ENCODE results near the gene TMEM8B.
"Not testable (repeated sequence)": the region's sequence is repeated elsewhere in the genome, so short reads cannot be mapped to it uniquely, and the experiment has no call there.

The TMEM8B gene

DNA sequence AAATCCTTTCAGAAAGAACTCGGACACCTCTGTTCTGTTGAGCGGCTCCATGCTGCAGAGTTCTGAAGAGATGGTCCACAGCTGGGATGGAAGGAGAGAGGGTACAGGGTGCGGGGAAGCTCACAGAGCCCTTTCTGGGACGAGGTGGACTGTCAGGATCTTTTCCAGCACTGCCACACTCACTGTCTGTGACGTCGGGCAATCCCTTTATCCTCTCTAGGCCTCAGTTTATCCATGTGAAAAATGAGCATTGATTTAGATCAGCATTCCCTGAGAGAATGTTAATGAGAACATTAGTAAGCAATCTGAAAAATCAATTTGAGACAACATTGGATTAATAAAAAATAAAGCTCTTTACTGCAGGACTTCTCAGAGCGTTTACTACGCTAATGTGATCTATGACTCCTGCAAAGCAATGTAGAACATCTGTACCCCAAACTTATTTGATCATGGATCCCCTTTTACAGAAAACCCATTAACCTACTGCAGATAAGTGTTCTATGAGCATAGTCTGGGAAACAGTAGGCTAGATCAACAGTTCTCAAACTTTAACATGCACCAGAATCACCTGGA lies 41.4 kb downstream of the TMEM8B start, which contains the start of gene OR13J1:
OR13J1 (minus strand) TSS at position 51 of the 573 bp plus-strand sequence; CDS start at position 51, 0 bp downstream.
- DNase-seq (ENCODE audit: extremely low read depth, low read depth) = no peak
- TF ChIP-seq, protein P1, sequence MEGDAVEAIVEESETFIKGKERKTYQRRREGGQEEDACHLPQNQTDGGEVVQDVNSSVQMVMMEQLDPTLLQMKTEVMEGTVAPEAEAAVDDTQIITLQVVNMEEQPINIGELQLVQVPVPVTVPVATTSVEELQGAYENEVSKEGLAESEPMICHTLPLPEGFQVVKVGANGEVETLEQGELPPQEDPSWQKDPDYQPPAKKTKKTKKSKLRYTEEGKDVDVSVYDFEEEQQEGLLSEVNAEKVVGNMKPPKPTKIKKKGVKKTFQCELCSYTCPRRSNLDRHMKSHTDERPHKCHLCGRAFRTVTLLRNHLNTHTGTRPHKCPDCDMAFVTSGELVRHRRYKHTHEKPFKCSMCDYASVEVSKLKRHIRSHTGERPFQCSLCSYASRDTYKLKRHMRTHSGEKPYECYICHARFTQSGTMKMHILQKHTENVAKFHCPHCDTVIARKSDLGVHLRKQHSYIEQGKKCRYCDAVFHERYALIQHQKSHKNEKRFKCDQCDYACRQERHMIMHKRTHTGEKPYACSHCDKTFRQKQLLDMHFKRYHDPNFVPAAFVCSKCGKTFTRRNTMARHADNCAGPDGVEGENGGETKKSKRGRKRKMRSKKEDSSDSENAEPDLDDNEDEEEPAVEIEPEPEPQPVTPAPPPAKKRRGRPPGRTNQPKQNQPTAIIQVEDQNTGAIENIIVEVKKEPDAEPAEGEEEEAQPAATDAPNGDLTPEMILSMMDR (IDR thresholded peaks at IDR 0.05; ENCODE audit: low read depth, low read length, missing control alignments) = no peak
- H3K4me3 ChIP-seq (replicated peaks; ENCODE audit: low read depth, low read length) = no peak within 1 kb of the TSS

DNA sequence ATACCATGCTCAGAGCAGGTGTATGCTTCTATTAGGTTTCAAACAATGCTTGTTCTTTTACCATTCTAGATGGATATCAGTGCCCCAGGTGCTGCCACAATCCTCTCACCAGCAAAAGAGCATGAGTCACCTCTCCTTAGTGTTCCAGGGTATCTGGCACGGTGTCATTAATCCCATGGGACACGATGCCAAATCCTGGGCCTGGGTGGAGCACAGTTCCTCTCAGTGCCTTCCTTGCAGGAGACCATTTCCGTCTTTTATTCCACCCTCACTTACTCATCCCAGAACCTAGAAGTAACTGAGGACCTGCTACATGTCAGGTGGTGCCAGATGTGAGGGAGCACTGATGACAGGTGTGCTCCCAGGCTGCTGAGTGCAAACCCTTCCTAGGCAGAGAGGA lies 42.5 kb downstream of the TMEM8B start:
- DNase-seq (ENCODE audit: extremely low read depth, low read depth) = no peak
- TF ChIP-seq, protein P1 (IDR thresholded peaks at IDR 0.05; ENCODE audit: low read depth, low read length, missing control alignments) = no peak
- H3K4me3 ChIP-seq (replicated peaks; ENCODE audit: low read depth, low read length) = no peak overlapping the region

DNA sequence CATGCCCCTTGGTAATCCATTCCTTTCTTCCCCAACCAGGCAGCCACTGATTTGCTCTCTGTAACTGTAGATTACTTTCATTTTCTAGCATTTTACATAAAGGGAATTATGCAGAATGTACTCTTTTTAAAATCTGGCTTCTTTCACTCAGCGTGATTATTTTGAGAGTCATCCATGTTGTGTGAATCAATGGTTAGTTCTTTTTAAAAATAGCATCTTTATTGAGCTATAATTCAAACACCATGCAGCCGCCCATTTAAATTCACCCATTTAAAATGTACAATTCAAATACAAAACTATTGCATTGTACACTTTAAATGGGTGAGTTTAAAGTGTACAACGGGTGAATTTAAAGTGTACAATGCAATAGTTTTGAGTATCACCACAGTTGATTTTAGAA lies 43.5 kb downstream of the TMEM8B start:
- TF ChIP-seq, protein P1 (IDR thresholded peaks at IDR 0.05; ENCODE audit: low read depth, low read length, missing control alignments) = no peak
- no peak for DNase-seq (ENCODE audit: extremely low read depth, low read depth)
- H3K4me3 ChIP-seq (replicated peaks; ENCODE audit: low read depth, low read length) = no peak overlapping the region

DNA sequence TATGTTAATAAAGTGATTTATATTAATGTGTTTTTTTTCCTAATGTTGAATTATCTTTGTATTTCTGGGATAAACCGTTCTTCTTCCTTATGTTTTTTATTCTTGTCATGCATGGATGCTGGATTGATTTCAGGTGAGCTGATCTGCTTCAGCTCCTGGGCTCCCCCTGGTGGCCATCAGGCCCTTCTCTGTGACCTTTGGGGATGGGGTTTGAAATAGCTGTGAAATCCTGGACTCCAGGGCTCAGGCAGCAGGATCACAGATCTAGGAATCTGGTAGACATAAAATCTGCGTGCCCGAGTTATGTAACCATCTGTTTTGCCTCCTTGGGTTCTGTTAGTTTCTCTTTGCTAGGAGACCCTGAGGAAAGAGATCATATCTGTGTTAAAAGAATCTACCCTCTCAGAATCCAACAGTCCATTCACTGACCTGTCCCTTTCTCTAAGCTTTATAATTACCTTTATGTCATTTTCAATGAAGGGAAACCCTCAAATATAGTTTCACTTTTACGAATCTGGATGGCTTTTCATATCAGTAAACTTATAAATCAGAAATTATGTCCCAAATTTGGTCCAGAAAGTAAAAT lies 53.3 kb downstream of the TMEM8B start:
- DNase-seq (ENCODE audit: extremely low read depth, low read depth) = peak; percentile 36

DNA sequence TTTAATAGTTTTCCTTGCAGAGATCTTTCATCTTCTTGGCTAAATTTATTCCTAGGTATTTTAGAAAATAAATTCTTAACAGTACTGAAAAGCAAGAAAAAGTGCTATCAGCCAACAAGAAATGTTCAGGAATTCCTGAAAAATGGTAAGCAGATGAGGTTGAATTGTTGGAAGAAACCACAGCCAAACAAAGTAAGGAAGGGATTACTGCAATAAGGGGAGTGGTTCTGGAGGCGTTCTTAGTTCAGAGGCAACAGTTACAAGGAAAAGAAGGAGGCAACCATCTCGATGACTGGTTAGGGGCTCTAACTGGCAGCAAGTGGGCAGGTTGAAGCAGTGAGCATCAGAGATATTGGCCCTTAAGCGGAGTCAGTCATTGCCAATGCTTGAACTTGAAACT lies 54.0 kb downstream of the TMEM8B start:
- DNase-seq (ENCODE audit: extremely low read depth, low read depth) = no peak
- TF ChIP-seq, protein P1 (IDR thresholded peaks at IDR 0.05; ENCODE audit: low read depth, low read length, missing control alignments) = no peak
- no peak overlapping the region for H3K4me3 ChIP-seq (replicated peaks; ENCODE audit: low read depth, low read length)

More for the DNA sequence above, 53.3 kb downstream of the TMEM8B start:
- H3K4me3 ChIP-seq (replicated peaks; ENCODE audit: low read depth, low read length) = no peak overlapping the region
- TF ChIP-seq, protein P1 (IDR thresholded peaks at IDR 0.05; ENCODE audit: low read depth, low read length, missing control alignments) = peak; percentile 99

DNA sequence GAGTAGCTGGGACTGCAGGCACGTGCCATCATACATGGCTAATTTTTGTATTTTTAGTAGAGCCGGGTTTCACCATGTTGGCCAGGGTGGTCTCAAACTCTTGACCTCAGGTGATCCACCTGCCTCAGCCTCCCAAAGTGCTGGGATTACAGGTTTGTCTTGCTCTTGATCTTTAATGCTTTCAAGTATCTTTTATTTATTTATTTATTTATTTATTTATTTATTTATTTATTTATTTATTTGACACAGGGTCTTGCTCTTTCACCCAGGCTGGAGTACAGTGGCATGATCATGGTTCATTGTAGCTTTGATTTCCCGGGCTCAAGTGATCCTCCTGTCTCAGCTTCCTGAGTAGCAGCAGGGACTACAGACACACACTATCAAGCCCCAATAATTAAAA lies 55.9 kb downstream of the TMEM8B start:
- DNase-seq (ENCODE audit: extremely low read depth, low read depth); H3K4me3 ChIP-seq (replicated peaks; ENCODE audit: low read depth, low read length): not testable (repeated sequence)

DNA sequence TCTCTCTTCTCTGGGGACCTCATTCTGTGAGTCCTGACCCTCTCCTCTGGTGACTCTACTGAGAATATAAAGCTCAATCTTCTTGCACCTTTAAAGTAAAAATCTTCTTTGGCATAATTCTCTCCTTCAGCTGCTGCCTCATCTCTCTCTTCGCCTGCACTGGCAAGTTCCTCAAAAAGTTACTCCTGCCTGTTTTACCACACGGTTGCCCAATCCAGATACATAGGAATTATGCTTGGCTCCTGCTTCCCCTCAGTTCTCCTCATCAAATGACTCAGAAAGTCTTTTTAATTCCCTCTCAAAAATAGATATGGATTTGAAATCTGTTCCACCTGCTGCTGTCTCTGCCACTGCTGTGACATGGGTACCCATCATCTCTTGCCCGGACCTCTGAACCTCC lies 62.6 kb downstream of the TMEM8B start:
- TF ChIP-seq, protein P1 (IDR thresholded peaks at IDR 0.05; ENCODE audit: low read depth, low read length, missing control alignments) = no peak
- no peak overlapping the region for H3K4me3 ChIP-seq (replicated peaks; ENCODE audit: low read depth, low read length)
- DNase-seq (ENCODE audit: extremely low read depth, low read depth) = no peak

All from HFF-Myc (cell line).